GM12878 (cell line): ENCODE data around the gene ZNF57. TPM values are rescaled to one million over a fixed set of nuclear protein-coding genes. Genes with fewer than 3 reads are reported as not detected.
A peak's percentile ranks its signal among the peaks of the same experiment; 100 is the strongest.

ENCODE experiments used
- ATAC-seq: fragments of 200-7000 bp; cut with Tn5 transposase; 3 replicates; pipeline ENCODE4 v1.9.1; 2020; ENCODE audit warnings: mild to moderate bottlenecking, moderate library complexity
- BruUV-seq: library from RNA; stranded (reverse); fragments of 400-500 nt; replicated peaks from 2 replicates; lab custom pipeline; 2021; lab: Mats Ljungman, UMichigan
- CTCF ChIA-PET: fragments of 300-600 bp; sonication (Branson Sonifier 250); formaldehyde crosslinking; extraction: SDS; loops from one replicate; lab custom pipeline; 2021; ENCODE audit warnings: inconsistent platforms; lab: Yijun Ruan, JAX
- POLR2A ChIA-PET: fragments of 350-600 bp; formaldehyde crosslinking; extraction: SDS; loops from one replicate; lab custom pipeline; 2021; ENCODE audit warnings: inconsistent platforms; lab: Charles Lee
- RAD21 ChIA-PET: fragments of 300-600 bp; sonication (Branson Sonifier 250); formaldehyde crosslinking; loops from one replicate; lab custom pipeline; 2023; ENCODE audit warnings: antibody characterized with exemption; ENCODE audit not compliant: unreplicated experiment; lab: Charles Lee
- SMC1A ChIA-PET: fragments of 300-600 bp; sonication (Branson Sonifier 250); formaldehyde crosslinking; loops from one replicate; lab custom pipeline; 2023; ENCODE audit not compliant: unreplicated experiment, uncharacterized antibody; lab: Charles Lee
- DNase-seq: peaks from one replicate; pipeline ENCODE4 v3.0.0-alpha.2; 2011; ENCODE audit warnings: low read depth, low spot score
- FAIRE-seq: peaks from 3 replicates; lab custom pipeline; 2011; peaks lifted over from hg19 to GRCh38; lab: Jason Lieb, UNC
- H2AFZ ChIP-seq: 2 replicates; pipeline ENCODE4 v1.6.0; 2011; ENCODE audit warnings: low read depth, low read length, control low read depth; ENCODE audit not compliant: control insufficient read depth
- H3K27ac ChIP-seq: 2 replicates; pipeline ENCODE4 v1.5.1; 2011; ENCODE audit warnings: control low read depth; ENCODE audit not compliant: control insufficient read depth, insufficient read depth
- H3K27me3 ChIP-seq, 2 experiments: replicated peaks in 1 of 2; 2 replicates each; pipeline versions ENCODE4 v1.6.0 to v1.6.1; 2011; ENCODE audit warnings: low read length in 1 of 2; ENCODE audit not compliant: control insufficient read depth in 2 of 2, insufficient read depth in 2 of 2
- H3K36me3 ChIP-seq, 2 experiments: 2 replicates each; pipeline ENCODE4 v1.5.1; 2011; ENCODE audit warnings: low read length in 1 of 2; ENCODE audit not compliant: control insufficient read depth in 2 of 2, insufficient read depth in 2 of 2
- H3K4me1 ChIP-seq: 2 replicates; pipeline ENCODE4 v1.6.1; 2011; ENCODE audit warnings: mild to moderate bottlenecking, low read length, moderate library complexity, mixed read lengths; ENCODE audit not compliant: control insufficient read depth, insufficient read depth
- H3K4me2 ChIP-seq: 2 replicates; pipeline ENCODE4 v1.6.0; 2011; ENCODE audit warnings: control low read depth; ENCODE audit not compliant: control insufficient read depth, insufficient read depth
- H3K4me3 ChIP-seq: fragments of 200-600 bp; sonication (generic); 2 replicates; pipeline ENCODE4 v1.5.1; 2016
- H3K79me2 ChIP-seq: 2 replicates; pipeline ENCODE4 v1.6.0; 2011; ENCODE audit warnings: low read length; ENCODE audit not compliant: control insufficient read depth, insufficient read depth
- H3K9ac ChIP-seq: 2 replicates; pipeline ENCODE4 v1.8.0; 2011; ENCODE audit warnings: low read length, control low read depth, mixed read lengths; ENCODE audit not compliant: control insufficient read depth, insufficient read depth
- H3K9me3 ChIP-seq: replicated peaks from 3 replicates; pipeline ENCODE4 v1.5.1; 2011; ENCODE audit warnings: mild to moderate bottlenecking, low read length; ENCODE audit not compliant: control insufficient read depth, insufficient read depth
- H4K20me1 ChIP-seq: 2 replicates; pipeline ENCODE4 v1.6.0; 2011; ENCODE audit not compliant: control insufficient read depth, insufficient read depth
- BCL3 ChIP-seq: IDR thresholded peaks from 2 replicates; pipeline ENCODE4 v1.6.1; 2011; ENCODE audit warnings: borderline replicate concordance, low read depth, mild to moderate bottlenecking, moderate library complexity, low read length; ENCODE audit not compliant: insufficient read depth, poor library complexity, severe bottlenecking
- E2F4 ChIP-seq: IDR thresholded peaks from 2 replicates; pipeline ENCODE4 v1.6.1; 2012; ENCODE audit warnings: low read depth, low read length, improper control_type of control experiment
- ESRRA ChIP-seq: IDR thresholded peaks from 2 replicates; pipeline ENCODE4 v1.6.1; 2012; ENCODE audit warnings: mild to moderate bottlenecking, low read length, improper control_type of control experiment
- ETV6 ChIP-seq, 2 experiments: fragments of 450-650 bp in 1 of 2; IDR thresholded peaks in 1 of 2; conservative IDR thresholded peaks in 1 of 2; 2 replicates each; pipeline ENCODE4 v1.6.1; 2014; ENCODE audit warnings: antibody characterized with exemption in 1 of 2, borderline replicate concordance in 1 of 2, low read depth in 1 of 2, mild to moderate bottlenecking in 1 of 2, moderate library complexity in 1 of 2
- FOXM1 ChIP-seq: IDR thresholded peaks from 2 replicates; pipeline ENCODE4 v1.6.1; 2012; ENCODE audit warnings: low read depth, mild to moderate bottlenecking, inconsistent platforms, low read length, moderate library complexity
- GABPA ChIP-seq: IDR thresholded peaks from 2 replicates; pipeline ENCODE4 v1.6.1; 2014; ENCODE audit warnings: antibody characterized with exemption, low read depth, mild to moderate bottlenecking, inconsistent platforms
- MEF2A ChIP-seq: IDR thresholded peaks from 2 replicates; pipeline ENCODE4 v1.6.1; 2011; ENCODE audit warnings: low read depth, mild to moderate bottlenecking, low read length, moderate library complexity; ENCODE audit not compliant: insufficient read depth
- NRF1 ChIP-seq: conservative IDR thresholded peaks from 2 replicates; pipeline ENCODE4 v1.6.1; 2011; ENCODE audit warnings: mild to moderate bottlenecking, low read depth, low read length, improper control_type of control experiment
- POLR2A ChIP-seq: IDR thresholded peaks from 2 replicates; pipeline ENCODE4 v1.6.1; 2011; ENCODE audit warnings: low read depth, mild to moderate bottlenecking, low read length
- POLR2AphosphoS2 ChIP-seq: IDR thresholded peaks from 2 replicates; pipeline ENCODE4 v1.6.1; 2011; ENCODE audit warnings: low read depth, mild to moderate bottlenecking, low read length, improper control_type of control experiment, moderate library complexity
- RELB ChIP-seq: fragments of 450-650 bp; IDR thresholded peaks from 2 replicates; pipeline ENCODE4 v1.6.1; 2017; ENCODE audit warnings: low read depth, mild to moderate bottlenecking, moderate library complexity
- RFX5 ChIP-seq: IDR thresholded peaks from 2 replicates; pipeline ENCODE4 v1.6.1; 2011; ENCODE audit warnings: low read depth, low read length, improper control_type of control experiment
- SIN3A ChIP-seq: IDR thresholded peaks from 2 replicates; pipeline ENCODE4 v1.6.1; 2012; ENCODE audit warnings: low read depth, low read length, improper control_type of control experiment
- ZBTB40 ChIP-seq: fragments of 450-650 bp; IDR thresholded peaks from 2 replicates; pipeline ENCODE4 v1.6.1; 2016; ENCODE audit warnings: mild to moderate bottlenecking, moderate library complexity, borderline replicate concordance
- ZNF384 ChIP-seq: IDR thresholded peaks from 2 replicates; pipeline ENCODE4 v1.6.1; 2012; ENCODE audit warnings: low read depth, mild to moderate bottlenecking, low read length, improper control_type of control experiment, borderline replicate concordance
- WGBS: methylation state at CpG from one replicate; pipeline ENCODE4 v1.1.6; 2016; ENCODE audit warnings: low lambda C conversion rate; ENCODE audit not compliant: insufficient replicate concordance, insufficient coverage; ENCODE audit errors: missing lambda C conversion rate; 5-methylcytosine and 5-hydroxymethylcytosine counted together
- in situ Hi-C: fragments of 300-500 bp; cut with MboI; formaldehyde crosslinking; loops from 9 replicates; pipeline ENCODE4 v1.14.3; 2018; ENCODE audit warnings: mixed read lengths
- intact Hi-C: fragments of 100-400 bp; cut with micrococcal nuclease; formaldehyde crosslinking; loops from one replicate; pipeline ENCODE4 v1.14.2; 2022; ENCODE audit not compliant: unreplicated experiment
- polyA plus RNA-seq, 11 experiments: library from polyadenylated mRNA; depleted of rRNA in 4 of 11; unstranded in 6 of 11; stranded (reverse) in 5 of 11; fragments of >200 nt; fragmentation: Nextera tagmentation in 4 of 11; fragmentation: Illumina TruSeq in 1 of 11; extraction: Ambion mirVana in 4 of 11; extraction: Trizol in 1 of 11; gene quantifications; 1 replicate in 1 of 11; 2 replicates in 10 of 11; pipeline versions ENCODE4 v1.2.1 to v1.2.3, GENCODE V29; 2011 to 2016; ENCODE audit warnings: inconsistent platforms in 2 of 11, missing spikeins in 2 of 11, low read depth in 1 of 11
- total RNA-seq, 4 experiments: library from RNA; depleted of rRNA in 3 of 4; stranded (reverse); fragments of >200 nt in 3 of 4; fragmentation: Illumina TruSeq in 1 of 4; extraction: Trizol in 1 of 4; gene quantifications; 2 replicates each; pipeline versions ENCODE4 v1.2.1 to v1.2.3, GENCODE V29; 2013 to 2021

The ZNF57 gene
- total and polyA plus RNA-seq, 10 of the 15 experiments (the other 5 are each of a cell fraction or from before 2014, with no cell fraction given) = 2.7 to 8.9 (median 5.8) TPM

GRCh38 chr19:2922987-2923386, 22.3 kb downstream of the ZNF57 start:
- in situ Hi-C loops = no loop called here
- FAIRE-seq = no peak
- no peak for TF ChIP-seq ZNF384
- no peak for TF ChIP-seq E2F4
- TF ChIP-seq FOXM1 = no peak
- TF ChIP-seq RFX5 = no peak
- TF ChIP-seq ZBTB40 = no peak
- TF ChIP-seq ESRRA = no peak
- TF ChIP-seq SIN3A = no peak
- no peak for TF ChIP-seq GABPA
- no peak for TF ChIP-seq POLR2A
- no peak for TF ChIP-seq BCL3
- no peak for TF ChIP-seq NRF1
- TF ChIP-seq ETV6 (conservative IDR thresholded peaks at IDR 0.05 in 1 of 2, IDR thresholded peaks at IDR 0.05 in 1 of 2; ENCODE audit: borderline replicate concordance in 1 of 2, low read depth in 1 of 2) = no peak
- TF ChIP-seq RELB = no peak
- TF ChIP-seq POLR2AphosphoS2 = no peak
- TF ChIP-seq MEF2A = no peak

More at GRCh38 chr19:2922987-2923386, 22.3 kb downstream of the ZNF57 start:
- no peak overlapping the region for H3K4me2 ChIP-seq
- peaks cover 2 to 8% of the 10 kb centered on the region in 2 experiments for H3K36me3 ChIP-seq
- H3K9ac ChIP-seq = no peak overlapping the region
- CTCF ChIA-PET = interaction anchor here (1.8 to 2.3 kb wide), 2 partner anchors 36 to 275 kb away, joined by 6 to 13 read pairs; no protein-coding TSS in a partner anchor
- H3K4me1 ChIP-seq = no peaks in the 10 kb centered on the region
- H4K20me1 ChIP-seq = no peaks in the 10 kb centered on the region
- no peak overlapping the region for H3K4me3 ChIP-seq
- POLR2A ChIA-PET = no interaction called here
- RAD21 ChIA-PET = no interaction called here
- no peak for DNase-seq
- H3K27me3 ChIP-seq = no peaks in the 10 kb centered on the region
- no TSS peak for BruUV-seq
- H2AFZ ChIP-seq = no peak overlapping the region
- no peak overlapping the region for H3K27ac ChIP-seq
- WGBS = 89% methylated on average over 5 of the region's 5 CpGs
- SMC1A ChIA-PET = no interaction called here
- H3K79me2 ChIP-seq = no peaks in the 10 kb centered on the region
- peak; percentile 28; the same call in 2 of the 3 replicates for ATAC-seq
- H3K9me3 ChIP-seq = peaks cover 4% of the 10 kb centered on the region; the same call in 2 of the 3 replicates
- intact Hi-C loops = no loop called here
